ENCODE results near the gene POR.

DNA sequence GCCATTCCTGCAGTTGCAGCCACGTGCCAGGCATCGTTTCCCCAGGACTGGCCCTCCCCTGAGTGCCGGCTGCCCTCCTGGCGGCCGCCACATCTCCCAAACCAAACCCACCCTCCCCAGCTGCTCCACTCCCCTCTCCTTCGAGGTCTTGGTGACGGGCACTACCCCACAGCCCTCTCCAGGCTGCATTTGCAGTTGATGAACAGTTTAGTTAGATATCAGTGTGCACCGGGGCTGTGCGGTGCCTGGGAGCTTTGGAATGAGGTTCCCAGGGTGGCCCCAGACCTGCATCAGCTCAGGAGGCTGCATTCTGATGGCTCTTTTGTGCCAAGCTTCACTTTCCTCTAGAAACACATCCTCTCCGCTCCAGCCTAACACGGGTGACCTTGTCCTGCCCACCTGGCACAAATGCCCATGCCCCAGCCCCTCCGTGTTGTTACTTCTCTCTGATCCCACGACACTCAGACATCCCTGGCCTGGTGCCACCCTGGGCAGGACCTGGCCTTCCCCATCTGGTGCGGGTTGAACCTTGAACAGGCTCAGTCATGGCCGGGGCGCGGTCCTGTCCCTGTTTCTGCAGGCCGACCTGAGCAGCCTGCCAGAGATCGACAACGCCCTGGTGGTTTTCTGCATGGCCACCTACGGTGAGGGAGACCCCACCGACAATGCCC is 64.9 kb downstream of the POR start:
- TF ChIP-seq, protein P1, sequence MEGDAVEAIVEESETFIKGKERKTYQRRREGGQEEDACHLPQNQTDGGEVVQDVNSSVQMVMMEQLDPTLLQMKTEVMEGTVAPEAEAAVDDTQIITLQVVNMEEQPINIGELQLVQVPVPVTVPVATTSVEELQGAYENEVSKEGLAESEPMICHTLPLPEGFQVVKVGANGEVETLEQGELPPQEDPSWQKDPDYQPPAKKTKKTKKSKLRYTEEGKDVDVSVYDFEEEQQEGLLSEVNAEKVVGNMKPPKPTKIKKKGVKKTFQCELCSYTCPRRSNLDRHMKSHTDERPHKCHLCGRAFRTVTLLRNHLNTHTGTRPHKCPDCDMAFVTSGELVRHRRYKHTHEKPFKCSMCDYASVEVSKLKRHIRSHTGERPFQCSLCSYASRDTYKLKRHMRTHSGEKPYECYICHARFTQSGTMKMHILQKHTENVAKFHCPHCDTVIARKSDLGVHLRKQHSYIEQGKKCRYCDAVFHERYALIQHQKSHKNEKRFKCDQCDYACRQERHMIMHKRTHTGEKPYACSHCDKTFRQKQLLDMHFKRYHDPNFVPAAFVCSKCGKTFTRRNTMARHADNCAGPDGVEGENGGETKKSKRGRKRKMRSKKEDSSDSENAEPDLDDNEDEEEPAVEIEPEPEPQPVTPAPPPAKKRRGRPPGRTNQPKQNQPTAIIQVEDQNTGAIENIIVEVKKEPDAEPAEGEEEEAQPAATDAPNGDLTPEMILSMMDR (conservative IDR thresholded peaks at IDR 0.05) = no peak
- TF ChIP-seq EZH2 (IDR thresholded peaks at IDR 0.05; ENCODE audit: low read depth) = no peak

Data from PC-9 (cell line).